COLO668 (cell line): Measurements from ENCODE around the gene CDKAL1.
"Not testable (repeated sequence)": the region's sequence is repeated elsewhere in the genome, so short reads cannot be mapped to it uniquely, and the experiment has no call there.

Source experiments
- DNase-seq: peaks from one replicate; lab custom pipeline; 2025; ENCODE audit not compliant: unreplicated experiment; lab: John Stamatoyannopoulos, UW

The CDKAL1 gene

GRCh38 chr6:21186479-21187055 is 652.3 kb downstream of the CDKAL1 start:
- no peak for DNase-seq

GRCh38 chr6:21187485-21187884 is 653.2 kb downstream of the CDKAL1 start:
- no peak for DNase-seq

- peak; percentile 25 for DNase-seq
Measured at GRCh38 chr6:21188505-21189223, 654.4 kb downstream of the CDKAL1 start.

GRCh38 chr6:21189759-21190158 is 655.5 kb downstream of the CDKAL1 start:
- no peak for DNase-seq

- no peak for DNase-seq
Measured at GRCh38 chr6:21190701-21191100, 656.4 kb downstream of the CDKAL1 start.

GRCh38 chr6:21193790-21194475 is 659.7 kb downstream of the CDKAL1 start:
- DNase-seq = no peak

- DNase-seq = not testable (repeated sequence)
Measured at GRCh38 chr6:21195301-21195700, 661.0 kb downstream of the CDKAL1 start.

- no peak for DNase-seq
Measured at GRCh38 chr6:21198032-21198640, 663.9 kb downstream of the CDKAL1 start.

- no peak for DNase-seq
Measured at GRCh38 chr6:21199262-21199661, 665.0 kb downstream of the CDKAL1 start.

- DNase-seq = peak; percentile 33
Measured at GRCh38 chr6:21200134-21200870, 666.0 kb downstream of the CDKAL1 start.

- DNase-seq = peak; percentile 19
Measured at GRCh38 chr6:21201187-21201586, 666.9 kb downstream of the CDKAL1 start.

- DNase-seq = peak; percentile 58
Measured at GRCh38 chr6:21201637-21202350, 667.5 kb downstream of the CDKAL1 start.

GRCh38 chr6:21202521-21202920 is 668.3 kb downstream of the CDKAL1 start:
- no peak for DNase-seq

GRCh38 chr6:21204951-21205350 is 670.7 kb downstream of the CDKAL1 start:
- DNase-seq = no peak

GRCh38 chr6:21208081-21208795 is 674.0 kb downstream of the CDKAL1 start:
- no peak for DNase-seq

GRCh38 chr6:21208796-21209186 is 674.5 kb downstream of the CDKAL1 start:
- no peak for DNase-seq

GRCh38 chr6:21213492-21213891 is 679.2 kb downstream of the CDKAL1 start:
- DNase-seq = no peak

- no peak for DNase-seq
Measured at GRCh38 chr6:21214738-21215448, 680.6 kb downstream of the CDKAL1 start.

GRCh38 chr6:21219241-21219640 is 685.0 kb downstream of the CDKAL1 start:
- DNase-seq = no peak
